Endothelial cell (in vitro differentiated cells): ENCODE measurements around the gene SLC5A9. TPM values are rescaled to one million over a fixed set of nuclear protein-coding genes. Genes with fewer than 3 reads are reported as not detected.

Experiments
- DNase-seq: peaks from one replicate; pipeline ENCODE4 v3.0.0; 2021; ENCODE audit warnings: low spot score
- H3K27ac Mint-ChIP-seq: one replicate; pipeline ENCODE4 v1.8.0; 2021; ENCODE audit warnings: mixed read lengths, inconsistent platforms; ENCODE audit not compliant: unreplicated experiment
- H3K27me3 Mint-ChIP-seq: one replicate; pipeline ENCODE4 v1.8.0; 2021; ENCODE audit warnings: mild to moderate bottlenecking, moderate library complexity, mixed read lengths, inconsistent platforms; ENCODE audit not compliant: unreplicated experiment
- H3K36me3 Mint-ChIP-seq: one replicate; pipeline ENCODE4 v1.8.0; 2021; ENCODE audit warnings: mild to moderate bottlenecking, low read depth, mixed read lengths, inconsistent platforms; ENCODE audit not compliant: unreplicated experiment
- H3K4me1 Mint-ChIP-seq: one replicate; pipeline ENCODE4 v1.8.0; 2021; ENCODE audit warnings: mild to moderate bottlenecking, mixed read lengths, inconsistent platforms; ENCODE audit not compliant: unreplicated experiment
- H3K4me3 Mint-ChIP-seq: one replicate; pipeline ENCODE4 v1.8.0; 2021; ENCODE audit warnings: mild to moderate bottlenecking, mixed read lengths, inconsistent platforms; ENCODE audit not compliant: unreplicated experiment
- H3K9me3 Mint-ChIP-seq: one replicate; pipeline ENCODE4 v1.8.0; 2021; ENCODE audit warnings: mixed read lengths, inconsistent platforms; ENCODE audit not compliant: unreplicated experiment
- CTCF ChIP-seq: fragments of 200-600 bp; sonication (generic); IDR thresholded peaks from one replicate; pipeline ENCODE4 v1.5.0; 2021; ENCODE audit warnings: antibody characterized with exemption; ENCODE audit not compliant: unreplicated experiment
- total RNA-seq: library from RNA; stranded (reverse); fragmentation: NEBNext Ultra II Directional; extraction: Animal tissue kit (Norgen Biotek cat#: 25700); gene quantifications from one replicate; pipeline ENCODE4 v1.2.1, GENCODE V29; 2021; ENCODE audit not compliant: unreplicated experiment

The SLC5A9 gene
- total RNA-seq, 1 donor from 2014 or later = 1.1 TPM

GRCh38 chr1:48233666-48234485 lies 11.4 kb downstream of the SLC5A9 start:
- Mint-ChIP-seq H3K36me3 (peaks cover 7% of the 10 kb centered on the region), H3K9me3 (no peaks in the 10 kb centered on the region), H3K27ac (peak overlapping the region; percentile 87), H3K4me1 (peaks cover 11% of the 10 kb centered on the region), H3K4me3 (peak overlapping the region; percentile 23), H3K27me3 (peaks cover 15% of the 10 kb centered on the region)
- TF ChIP-seq CTCF = no peak
- no peak for DNase-seq

GRCh38 chr1:48235652-48236051 lies 13.1 kb downstream of the SLC5A9 start:
- Mint-ChIP-seq H3K36me3 (peaks cover 7% of the 10 kb centered on the region), H3K4me1 (peaks cover 19% of the 10 kb centered on the region), H3K27ac (no peak overlapping the region), H3K4me3 (no peak overlapping the region), H3K9me3 (no peaks in the 10 kb centered on the region), H3K27me3 (peaks cover 10% of the 10 kb centered on the region)
- no peak for TF ChIP-seq CTCF
- DNase-seq = no peak

GRCh38 chr1:48236716-48237470 lies 14.4 kb downstream of the SLC5A9 start:
- no peak overlapping the region for H3K27ac Mint-ChIP-seq
- peaks cover 7% of the 10 kb centered on the region for H3K36me3 Mint-ChIP-seq
- DNase-seq = no peak
- peaks cover 29% of the 10 kb centered on the region for H3K4me1 Mint-ChIP-seq
- no peak overlapping the region for H3K4me3 Mint-ChIP-seq
- no peaks in the 10 kb centered on the region for H3K9me3 Mint-ChIP-seq
- H3K27me3 Mint-ChIP-seq = peaks cover 8% of the 10 kb centered on the region
- peak; percentile 69 for TF ChIP-seq CTCF

- H3K27ac Mint-ChIP-seq = peak overlapping the region; percentile 17
- H3K27me3 Mint-ChIP-seq = no peaks in the 10 kb centered on the region
- TF ChIP-seq CTCF = no peak
- H3K4me1 Mint-ChIP-seq = peaks cover 46% of the 10 kb centered on the region
- no peak for DNase-seq
- peaks cover 2% of the 10 kb centered on the region for H3K36me3 Mint-ChIP-seq
- no peaks in the 10 kb centered on the region for H3K9me3 Mint-ChIP-seq
- H3K4me3 Mint-ChIP-seq = no peak overlapping the region
These were observed 19.7 kb downstream of the SLC5A9 start for GRCh38 chr1:48242141-48242736.
